ENCODE measurements around the gene DAW1.
"Not testable (repeated sequence)": the region's sequence is repeated elsewhere in the genome, so short reads cannot be mapped to it uniquely, and the experiment has no call there.

The DAW1 gene

GRCh38 chr2:227827143-227827542 lies 44.3 kb upstream of the DAW1 start:
- no peak for DNase-seq (ENCODE audit: low read depth)
- H3K4me3 ChIP-seq (ENCODE audit: low read length): no peak overlapping the region
- TF ChIP-seq CTCF (IDR thresholded peaks at IDR 0.05; ENCODE audit: insufficient read depth, low read depth, low read length, missing control alignments): no peak

- no peak for TF ChIP-seq CTCF (IDR thresholded peaks at IDR 0.05; ENCODE audit: insufficient read depth, low read depth, low read length, missing control alignments)
- H3K4me3 ChIP-seq (ENCODE audit: low read length): no peak overlapping the region
- no peak for DNase-seq (ENCODE audit: low read depth)
These were observed 42.9 kb upstream of the DAW1 start for GRCh38 chr2:227828477-227828912.

- H3K4me3 ChIP-seq (ENCODE audit: low read length): no peak overlapping the region
- no peak for TF ChIP-seq CTCF (IDR thresholded peaks at IDR 0.05; ENCODE audit: insufficient read depth, low read depth, low read length, missing control alignments)
- no peak for DNase-seq (ENCODE audit: low read depth)
These were observed 42.1 kb upstream of the DAW1 start for GRCh38 chr2:227829337-227829736.

- DNase-seq (ENCODE audit: low read depth): no peak
- no peak for TF ChIP-seq CTCF (IDR thresholded peaks at IDR 0.05; ENCODE audit: insufficient read depth, low read depth, low read length, missing control alignments)
- no peak overlapping the region for H3K4me3 ChIP-seq (ENCODE audit: low read length)
These were observed 37.0 kb upstream of the DAW1 start for GRCh38 chr2:227834423-227834822.

- DNase-seq (ENCODE audit: low read depth): no peak
- no peak for TF ChIP-seq CTCF (IDR thresholded peaks at IDR 0.05; ENCODE audit: insufficient read depth, low read depth, low read length, missing control alignments)
- H3K4me3 ChIP-seq (ENCODE audit: low read length): no peak overlapping the region
These were observed 36.3 kb upstream of the DAW1 start for GRCh38 chr2:227834916-227835650.

GRCh38 chr2:227839339-227840129 lies 31.9 kb upstream of the DAW1 start:
- H3K4me3 ChIP-seq (ENCODE audit: low read length): not testable (repeated sequence)
- peak; percentile 82 for DNase-seq (ENCODE audit: low read depth)

GRCh38 chr2:227846831-227847230 lies 24.6 kb upstream of the DAW1 start:
- TF ChIP-seq CTCF (IDR thresholded peaks at IDR 0.05; ENCODE audit: insufficient read depth, low read depth, low read length, missing control alignments): no peak
- no peak for DNase-seq (ENCODE audit: low read depth)
- no peak overlapping the region for H3K4me3 ChIP-seq (ENCODE audit: low read length)

All from epithelial cell of esophagus (primary cell).